AG09319 (cell line): Measurements from ENCODE around the gene RNF135.

Experiments
- DNase-seq: peaks from one replicate; pipeline ENCODE4 v3.0.0-alpha.2; 2010; ENCODE audit warnings: low read depth; ENCODE audit errors: extremely low read depth
- TF ChIP-seq, protein P1 (sequence below): IDR thresholded peaks from 2 replicates; pipeline ENCODE4 v1.5.1; 2011; ENCODE audit warnings: low read depth, mild to moderate bottlenecking, inconsistent platforms, low read length, moderate library complexity

Gene RNF135

GRCh38 chr17:31048142-31048541, 77.3 kb downstream of the RNF135 start:
- no peak for DNase-seq
- TF ChIP-seq, protein P1, sequence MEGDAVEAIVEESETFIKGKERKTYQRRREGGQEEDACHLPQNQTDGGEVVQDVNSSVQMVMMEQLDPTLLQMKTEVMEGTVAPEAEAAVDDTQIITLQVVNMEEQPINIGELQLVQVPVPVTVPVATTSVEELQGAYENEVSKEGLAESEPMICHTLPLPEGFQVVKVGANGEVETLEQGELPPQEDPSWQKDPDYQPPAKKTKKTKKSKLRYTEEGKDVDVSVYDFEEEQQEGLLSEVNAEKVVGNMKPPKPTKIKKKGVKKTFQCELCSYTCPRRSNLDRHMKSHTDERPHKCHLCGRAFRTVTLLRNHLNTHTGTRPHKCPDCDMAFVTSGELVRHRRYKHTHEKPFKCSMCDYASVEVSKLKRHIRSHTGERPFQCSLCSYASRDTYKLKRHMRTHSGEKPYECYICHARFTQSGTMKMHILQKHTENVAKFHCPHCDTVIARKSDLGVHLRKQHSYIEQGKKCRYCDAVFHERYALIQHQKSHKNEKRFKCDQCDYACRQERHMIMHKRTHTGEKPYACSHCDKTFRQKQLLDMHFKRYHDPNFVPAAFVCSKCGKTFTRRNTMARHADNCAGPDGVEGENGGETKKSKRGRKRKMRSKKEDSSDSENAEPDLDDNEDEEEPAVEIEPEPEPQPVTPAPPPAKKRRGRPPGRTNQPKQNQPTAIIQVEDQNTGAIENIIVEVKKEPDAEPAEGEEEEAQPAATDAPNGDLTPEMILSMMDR = no peak

GRCh38 chr17:31048780-31049179, 77.9 kb downstream of the RNF135 start:
- DNase-seq = no peak
- TF ChIP-seq, protein P1 = no peak
